Vagina (tissue), 2 donors: ENCODE data around the gene HMX1.

Experiments used
- POLR2A ChIP-seq, 2 donors: fragments of 450-650 bp; IDR thresholded peaks; one replicate each; pipeline ENCODE4 v1.6.1; 2017; ENCODE audit warnings: antibody characterized with exemption in 2 of 2, mild to moderate bottlenecking in 2 of 2, moderate library complexity in 2 of 2
- POLR2AphosphoS5 ChIP-seq, 2 donors: sonication (generic); formaldehyde crosslinking; IDR thresholded peaks; one replicate each; pipeline ENCODE4 v1.9.0; 2017; ENCODE audit warnings: antibody characterized with exemption in 2 of 2, mild to moderate bottlenecking in 2 of 2, low read depth in 1 of 2; ENCODE audit not compliant: insufficient read depth in 1 of 2

DNA sequence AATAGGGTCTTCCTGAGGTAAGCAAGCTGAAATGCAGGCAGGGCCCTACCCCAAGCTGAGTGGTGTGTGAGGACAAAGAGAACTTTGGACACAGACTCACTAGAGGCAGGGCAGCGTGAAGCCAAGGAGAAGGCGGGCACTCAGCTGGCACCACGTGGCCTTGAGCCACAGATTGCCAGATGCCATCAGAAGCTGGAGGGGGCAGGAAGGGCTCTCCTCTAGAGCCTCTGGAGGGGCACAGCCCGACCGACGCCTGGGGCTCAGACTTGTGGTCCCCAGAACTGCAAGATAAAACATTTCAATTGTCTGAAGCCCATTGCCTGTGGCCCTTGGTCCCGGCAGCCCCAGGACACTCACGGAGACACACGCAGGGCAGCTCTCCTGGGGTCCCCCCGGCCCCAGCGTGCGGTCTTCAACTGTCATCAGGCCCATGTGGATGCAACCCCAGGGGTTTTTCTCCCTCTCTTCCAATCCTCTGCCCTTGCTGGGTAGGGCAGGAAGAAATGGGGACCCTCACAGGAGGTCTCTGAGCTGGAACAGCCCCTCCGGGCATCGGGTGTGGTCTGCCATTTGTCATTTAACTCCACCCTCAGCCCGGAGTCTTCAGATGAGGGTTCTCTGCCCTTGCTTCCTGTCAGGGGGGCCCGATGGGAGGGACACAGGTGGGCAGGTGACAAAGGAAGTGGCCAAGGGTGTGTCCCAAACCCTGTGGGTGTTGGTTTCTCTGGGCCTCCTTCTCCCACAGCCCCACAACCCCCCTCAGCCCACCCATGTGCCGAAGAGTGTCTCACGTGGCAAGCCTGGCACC is 22.2 kb downstream of the HMX1 start:
- TF ChIP-seq POLR2A (IDR thresholded peaks at IDR 0.05) (no peak), POLR2AphosphoS5 (IDR thresholded peaks at IDR 0.05; ENCODE audit: insufficient read depth in 1 of 2, low read depth in 1 of 2) (no peak)
